ENCODE results near the gene XIST. TPM values are rescaled to one million over a fixed set of nuclear protein-coding genes. Genes with fewer than 3 reads are reported as not detected.

XIST gene
- total RNA-seq, 4 donors from 2014 or later = 0.24 to 209 (median 91.2) TPM

DNA sequence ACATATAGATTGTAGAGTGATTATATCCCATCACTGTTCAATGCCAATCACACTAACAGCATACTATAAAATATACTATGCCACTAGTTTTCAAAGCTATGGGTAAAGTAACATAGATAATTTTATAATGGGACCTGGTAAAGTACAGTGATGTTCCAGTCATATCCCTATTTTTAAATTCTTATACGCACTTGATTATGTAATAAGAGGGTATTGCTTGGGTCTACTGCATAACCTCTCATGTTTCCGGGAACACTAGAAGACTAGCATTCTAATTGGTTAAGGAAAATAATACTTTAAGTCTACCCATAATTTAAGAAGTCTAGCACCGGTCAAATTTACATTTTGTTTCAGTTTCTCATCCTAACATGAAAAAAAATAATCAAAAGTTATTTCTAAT is 14.4 kb downstream of the XIST start:
- TF ChIP-seq, protein P1, sequence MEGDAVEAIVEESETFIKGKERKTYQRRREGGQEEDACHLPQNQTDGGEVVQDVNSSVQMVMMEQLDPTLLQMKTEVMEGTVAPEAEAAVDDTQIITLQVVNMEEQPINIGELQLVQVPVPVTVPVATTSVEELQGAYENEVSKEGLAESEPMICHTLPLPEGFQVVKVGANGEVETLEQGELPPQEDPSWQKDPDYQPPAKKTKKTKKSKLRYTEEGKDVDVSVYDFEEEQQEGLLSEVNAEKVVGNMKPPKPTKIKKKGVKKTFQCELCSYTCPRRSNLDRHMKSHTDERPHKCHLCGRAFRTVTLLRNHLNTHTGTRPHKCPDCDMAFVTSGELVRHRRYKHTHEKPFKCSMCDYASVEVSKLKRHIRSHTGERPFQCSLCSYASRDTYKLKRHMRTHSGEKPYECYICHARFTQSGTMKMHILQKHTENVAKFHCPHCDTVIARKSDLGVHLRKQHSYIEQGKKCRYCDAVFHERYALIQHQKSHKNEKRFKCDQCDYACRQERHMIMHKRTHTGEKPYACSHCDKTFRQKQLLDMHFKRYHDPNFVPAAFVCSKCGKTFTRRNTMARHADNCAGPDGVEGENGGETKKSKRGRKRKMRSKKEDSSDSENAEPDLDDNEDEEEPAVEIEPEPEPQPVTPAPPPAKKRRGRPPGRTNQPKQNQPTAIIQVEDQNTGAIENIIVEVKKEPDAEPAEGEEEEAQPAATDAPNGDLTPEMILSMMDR (IDR thresholded peaks at IDR 0.05) = no peak
- DNase-seq (ENCODE audit: low spot score) = no peak
- ATAC-seq (ENCODE audit: low FRiP score) = no peak

DNA sequence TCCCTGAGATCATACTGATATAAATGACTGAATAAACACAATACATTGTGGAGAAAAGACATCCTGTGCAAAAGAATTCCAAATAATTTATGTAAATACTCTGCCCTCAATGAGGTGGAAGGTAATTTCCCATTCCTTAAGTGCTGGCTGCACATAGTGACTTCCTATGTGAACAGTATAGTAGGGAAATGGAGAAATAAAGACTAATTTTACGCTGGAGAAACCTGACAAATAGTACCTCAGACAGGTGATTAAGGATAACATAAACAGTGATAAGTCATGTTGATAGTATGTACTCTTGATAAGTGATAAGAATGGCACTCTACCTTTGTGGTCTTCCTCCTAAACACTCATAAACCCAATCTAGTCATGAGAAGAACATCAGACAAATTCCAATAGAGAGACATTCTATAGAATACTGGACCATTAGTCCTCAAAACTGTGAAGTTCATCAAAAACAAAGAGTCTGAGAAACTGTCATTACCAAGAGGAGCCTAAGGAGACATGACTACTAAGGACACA is 15.5 kb downstream of the XIST start:
- TF ChIP-seq, protein P1 (IDR thresholded peaks at IDR 0.05) = no peak
- ATAC-seq (ENCODE audit: low FRiP score) (no peak), DNase-seq (ENCODE audit: low spot score) (no peak)

DNA sequence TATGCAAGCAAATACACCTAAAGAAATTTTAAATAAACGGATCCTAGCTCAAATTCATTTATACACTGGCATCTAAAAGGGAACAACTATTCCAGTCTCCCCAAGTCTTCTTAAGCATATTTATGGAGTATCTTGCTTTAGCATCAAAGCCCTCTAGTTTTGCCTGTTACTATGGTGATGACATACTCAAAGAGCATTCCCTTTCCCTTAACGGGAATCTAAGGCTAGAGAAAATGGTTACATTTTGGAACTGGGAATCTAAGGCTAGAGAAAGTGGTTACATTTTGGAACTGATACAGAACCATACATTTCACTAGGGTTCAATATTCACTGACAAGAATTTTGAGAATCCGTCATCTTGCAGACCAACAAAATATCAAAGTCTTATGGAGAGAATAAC is 18.3 kb downstream of the XIST start:
- DNase-seq (ENCODE audit: low spot score) (no peak), ATAC-seq (ENCODE audit: low FRiP score) (no peak)
- TF ChIP-seq, protein P1 (IDR thresholded peaks at IDR 0.05) = no peak

DNA sequence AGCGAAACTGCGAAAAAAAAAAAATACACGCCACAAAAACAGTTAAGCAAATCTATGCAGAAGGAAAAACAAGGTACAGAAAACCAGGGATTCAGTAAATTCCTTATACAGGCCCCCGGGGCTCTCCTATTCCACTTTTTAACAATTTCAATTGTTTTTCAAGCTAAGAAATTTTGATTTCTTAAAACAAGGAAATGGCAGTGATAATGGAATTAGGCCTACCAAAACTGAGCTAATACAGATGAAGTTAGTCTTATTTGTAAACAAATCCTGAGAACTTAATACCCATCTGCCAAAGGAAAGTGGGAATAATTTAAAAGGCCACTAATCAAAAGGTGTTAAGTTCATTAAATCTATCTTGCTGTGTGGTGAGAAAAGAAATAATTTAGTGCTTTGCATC is 20.2 kb downstream of the XIST start:
- DNase-seq (ENCODE audit: low spot score) (no peak), ATAC-seq (ENCODE audit: low FRiP score) (no peak)
- TF ChIP-seq, protein P1 (IDR thresholded peaks at IDR 0.05) = no peak

DNA sequence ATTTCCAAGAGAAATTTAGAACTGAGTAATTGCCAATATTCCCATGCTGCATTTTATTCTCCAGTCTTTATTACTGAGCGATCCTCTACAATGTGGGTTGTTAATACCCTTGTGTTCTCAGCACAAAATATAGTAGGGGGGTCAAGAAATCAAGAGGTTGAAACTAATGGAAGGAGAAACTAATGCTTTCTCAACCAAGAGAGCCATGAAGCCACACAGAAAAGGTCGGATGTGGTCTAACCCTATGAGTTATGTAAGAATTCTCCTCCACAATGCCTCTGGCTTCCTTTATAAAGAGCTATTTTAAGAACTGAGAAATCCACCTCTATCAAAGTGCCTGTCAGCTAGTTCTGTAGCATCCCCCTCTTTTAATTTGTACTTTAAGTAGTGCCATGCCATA is 21.0 kb downstream of the XIST start:
- ATAC-seq (ENCODE audit: low FRiP score) = no peak
- TF ChIP-seq, protein P1 (IDR thresholded peaks at IDR 0.05) = no peak
- no peak for DNase-seq (ENCODE audit: low spot score)

DNA sequence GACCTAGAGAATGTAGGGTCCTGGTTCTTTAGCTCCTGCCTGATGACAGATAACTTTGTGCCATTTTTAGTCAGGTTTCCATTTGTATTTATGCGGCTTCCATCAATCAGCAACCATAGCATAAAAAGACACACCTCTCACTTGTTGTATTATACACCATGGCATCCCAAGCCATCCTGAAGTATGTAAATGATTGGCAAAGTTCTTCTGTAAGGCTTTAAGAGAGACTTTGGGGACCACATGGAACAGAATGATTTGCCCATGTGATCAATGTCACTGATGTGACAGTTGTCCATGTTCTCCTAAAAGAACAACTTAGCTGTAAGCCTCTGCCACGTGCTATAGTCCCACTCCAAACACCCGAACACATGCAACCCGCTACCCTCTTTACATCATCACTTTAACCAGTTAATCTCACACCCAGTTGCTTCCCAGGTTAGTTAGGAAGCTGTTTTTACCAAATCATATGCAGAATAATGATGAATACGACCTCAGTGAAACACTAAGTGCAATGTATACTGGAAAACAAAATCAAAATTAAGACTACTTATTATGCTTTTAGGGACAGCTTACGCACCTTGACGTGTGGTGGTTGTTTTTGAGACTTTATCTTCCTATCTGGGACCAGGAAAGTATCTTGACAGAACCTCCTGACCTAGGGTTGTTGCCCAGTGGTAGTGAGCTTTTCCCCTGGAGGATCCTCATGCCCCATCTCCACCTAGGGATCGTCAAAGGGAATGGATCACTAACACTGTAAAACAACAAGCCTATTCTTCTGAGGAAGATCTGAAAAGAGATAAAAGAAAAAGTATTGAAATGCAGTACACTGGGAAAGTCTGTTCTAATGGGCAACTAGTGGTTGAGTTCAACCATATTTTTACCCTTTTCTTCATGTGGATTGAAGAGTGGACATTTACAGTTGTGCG is 21.8 kb downstream of the XIST start:
- TF ChIP-seq, protein P1 (IDR thresholded peaks at IDR 0.05) = no peak
- ATAC-seq (ENCODE audit: low FRiP score) = no peak
- DNase-seq (ENCODE audit: low spot score) = no peak

Measured in omental fat pad (tissue), 4 donors.